Activated naive CD8-positive, alpha-beta T cell treated with anti-CD3 and anti-CD28 coated beads for 36 hours (primary cell): Measurements from ENCODE around the gene PXYLP1. TPM values are rescaled to one million over a fixed set of nuclear protein-coding genes. Genes with fewer than 3 reads are reported as not detected.

Source experiments
- DNase-seq: peaks from one replicate; pipeline ENCODE4 v3.0.0; 2021
- H3K27ac Mint-ChIP-seq: one replicate; pipeline ENCODE4 v1.8.0; 2022; ENCODE audit warnings: mild to moderate bottlenecking, moderate library complexity, mixed read lengths
- H3K27me3 Mint-ChIP-seq: one replicate; pipeline ENCODE4 v1.8.0; 2022; ENCODE audit warnings: mild to moderate bottlenecking, mixed read lengths
- H3K36me3 Mint-ChIP-seq: one replicate; pipeline ENCODE4 v1.8.0; 2021; ENCODE audit warnings: mild to moderate bottlenecking, mixed read lengths
- H3K4me1 Mint-ChIP-seq: one replicate; pipeline ENCODE4 v1.8.0; 2021; ENCODE audit warnings: mixed read lengths
- H3K4me3 Mint-ChIP-seq: one replicate; pipeline ENCODE4 v1.8.0; 2022; ENCODE audit warnings: mild to moderate bottlenecking, moderate library complexity, mixed read lengths
- H3K9me3 Mint-ChIP-seq: one replicate; pipeline ENCODE4 v1.8.0; 2022; ENCODE audit warnings: mixed read lengths
- total RNA-seq, 2 experiments: library from RNA; stranded (reverse); gene quantifications; one replicate each; pipeline ENCODE4 v1.2.3, GENCODE V29; 2021

Gene PXYLP1
- total RNA-seq, 2 experiments from 2014 or later, result 9.9 to 10.5 TPM

DNA sequence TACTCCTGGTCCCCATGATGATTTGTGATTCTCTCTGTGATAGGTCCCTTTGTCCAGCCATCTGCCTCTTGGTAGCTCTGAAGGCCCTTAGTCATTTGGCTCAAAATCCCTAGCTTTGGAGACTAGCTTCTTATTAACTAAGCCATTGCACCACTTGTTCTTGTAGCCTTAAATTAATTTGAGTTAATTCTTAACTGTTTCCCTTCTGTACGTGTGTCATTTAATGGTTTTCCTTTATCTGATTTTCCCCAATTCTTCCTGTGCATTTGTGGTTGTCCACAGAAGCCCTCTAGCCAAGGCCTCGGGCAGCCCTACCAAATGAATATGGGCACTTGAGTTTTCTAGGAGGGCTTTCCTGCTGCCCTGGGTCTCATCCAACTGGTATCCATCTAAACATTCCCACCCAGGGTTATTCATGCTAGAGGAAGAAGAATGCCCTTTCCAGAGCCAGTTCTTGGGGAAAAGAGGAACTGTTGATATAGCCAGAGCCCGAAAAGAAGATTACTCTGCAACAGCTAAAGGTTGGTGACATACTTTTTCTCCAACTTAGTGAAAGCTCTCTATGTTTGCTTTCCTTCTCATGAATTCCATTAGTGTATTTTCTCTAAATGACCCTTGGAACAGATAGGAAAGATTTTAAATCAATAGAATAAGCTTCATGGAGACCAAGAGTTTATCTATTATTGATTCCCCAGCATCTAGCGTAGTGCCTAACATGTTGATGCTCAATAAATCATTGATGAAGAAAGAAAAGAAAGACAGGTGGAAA lies 92.5 kb downstream of the PXYLP1 start:
- Mint-ChIP-seq H3K27ac (no peak overlapping the region), H3K4me1 (peaks cover 29% of the 10 kb centered on the region), H3K36me3 (peaks cover 13% of the 10 kb centered on the region), H3K27me3 (no peaks in the 10 kb centered on the region), H3K9me3 (peaks cover 12% of the 10 kb centered on the region), H3K4me3 (no peak overlapping the region)
- DNase-seq, result no peak

DNA sequence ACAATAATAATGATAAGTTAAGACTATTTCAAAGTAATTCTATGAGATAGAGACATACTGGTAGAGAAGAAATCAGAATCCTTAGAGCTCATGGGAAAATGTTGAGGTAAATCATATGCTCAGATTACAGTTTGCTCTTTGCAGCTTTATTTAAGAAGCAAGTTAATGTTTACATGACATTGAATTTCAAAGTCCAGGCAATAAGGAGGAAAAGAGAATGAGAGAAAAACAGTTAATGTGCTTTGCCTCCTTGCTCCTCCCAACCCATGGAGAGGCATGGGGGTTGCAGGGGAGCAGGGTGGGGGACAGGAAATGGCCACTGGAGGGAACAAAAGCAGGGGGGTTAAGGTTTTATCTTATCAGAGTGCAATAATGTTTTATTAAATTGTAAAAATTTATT lies 94.5 kb downstream of the PXYLP1 start:
- Mint-ChIP-seq H3K27ac (no peak overlapping the region), H3K27me3 (no peaks in the 10 kb centered on the region), H3K4me1 (peaks cover 19% of the 10 kb centered on the region), H3K36me3 (no peaks in the 10 kb centered on the region), H3K4me3 (no peak overlapping the region), H3K9me3 (peaks cover 2% of the 10 kb centered on the region)
- DNase-seq, result no peak

DNA sequence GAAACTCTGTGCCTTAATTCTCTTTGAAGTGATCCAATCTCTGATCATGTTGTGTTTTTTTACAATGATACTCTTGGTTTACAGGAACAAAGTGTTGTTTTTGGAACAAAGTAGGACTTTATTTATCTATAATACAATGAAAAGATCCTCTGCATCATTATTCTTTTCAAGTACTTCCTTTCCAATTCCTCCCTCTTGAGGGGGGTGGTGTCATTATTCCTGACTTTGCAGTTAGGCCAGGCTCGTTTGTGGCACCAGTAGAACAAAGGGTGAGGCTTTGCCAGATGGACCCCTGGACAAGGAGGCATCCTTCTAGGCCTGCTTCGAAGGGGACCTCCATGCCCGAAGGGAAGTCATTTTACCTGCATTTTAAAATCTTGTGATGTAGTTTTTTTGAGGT lies 95.0 kb downstream of the PXYLP1 start:
- DNase-seq, result no peak
- Mint-ChIP-seq H3K4me1 (peaks cover 16% of the 10 kb centered on the region), H3K27ac (no peak overlapping the region), H3K4me3 (no peak overlapping the region), H3K27me3 (no peaks in the 10 kb centered on the region), H3K36me3 (no peaks in the 10 kb centered on the region), H3K9me3 (no peaks in the 10 kb centered on the region)

DNA sequence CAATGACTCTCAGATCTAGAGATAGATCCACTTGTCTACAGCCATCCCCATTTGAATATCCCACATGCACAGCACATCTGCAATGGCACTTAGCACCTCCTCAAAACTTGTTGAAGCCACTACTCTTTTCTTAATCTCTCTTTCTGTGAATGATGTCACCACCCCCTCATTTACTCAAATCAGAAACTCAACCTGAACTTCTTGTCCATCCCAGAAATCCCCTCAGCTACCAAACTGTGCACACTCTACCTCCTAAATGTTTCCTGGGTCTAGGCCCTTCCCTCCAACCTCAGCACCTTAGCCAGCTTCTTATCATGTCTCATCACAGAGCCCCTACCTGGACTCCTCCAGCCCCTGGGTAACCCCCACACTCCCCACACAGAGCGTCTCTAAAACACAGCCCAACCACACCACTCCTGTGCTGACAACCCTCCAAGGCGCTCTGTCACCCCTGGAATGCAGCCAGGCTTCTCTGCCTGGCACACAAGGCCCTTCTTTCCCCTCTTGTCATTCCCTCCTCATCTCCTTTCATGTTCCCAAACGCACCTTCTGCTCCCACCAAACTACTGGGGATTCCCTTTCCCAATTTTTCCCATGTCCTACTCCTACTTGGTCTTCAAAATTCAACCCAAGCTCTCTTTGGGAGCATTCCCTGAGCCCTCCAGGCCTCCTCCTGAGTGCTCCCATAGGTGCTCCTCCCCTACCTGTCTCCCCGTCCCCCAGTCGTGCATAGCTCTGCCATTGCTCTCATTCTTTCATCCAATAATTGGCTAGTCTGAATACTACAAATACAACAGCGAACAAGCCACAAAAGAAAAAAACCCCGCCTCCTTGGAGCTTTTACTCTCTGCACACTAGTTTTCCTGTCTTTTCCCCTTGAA lies 96.9 kb downstream of the PXYLP1 start:
- DNase-seq, result no peak

DNA sequence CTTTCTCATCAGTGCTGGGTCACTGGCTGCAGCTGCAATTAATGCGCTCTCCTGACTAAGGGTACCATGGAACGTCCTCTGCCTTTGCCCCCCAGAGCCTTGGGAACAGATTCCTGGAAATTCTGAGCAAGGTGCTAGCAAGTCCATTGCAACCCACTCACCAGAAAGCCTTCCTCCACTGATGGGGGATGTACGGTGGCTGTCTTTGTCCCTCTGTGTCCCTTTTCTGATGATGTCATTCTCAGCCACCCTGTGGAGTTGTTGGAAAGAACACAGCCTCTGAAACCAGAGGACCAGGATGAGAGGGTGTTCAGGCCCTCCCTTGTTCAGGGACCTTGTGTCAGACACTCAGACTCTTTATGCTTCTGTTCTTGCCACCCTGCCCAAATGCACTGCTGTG lies 98.6 kb downstream of the PXYLP1 start:
- H3K27ac Mint-ChIP-seq, result no peak overlapping the region
- H3K36me3 Mint-ChIP-seq, result no peaks in the 10 kb centered on the region
- H3K27me3 Mint-ChIP-seq, result peaks cover 5% of the 10 kb centered on the region
- H3K9me3 Mint-ChIP-seq, result no peaks in the 10 kb centered on the region
- no peak overlapping the region for H3K4me3 Mint-ChIP-seq
- no peak for DNase-seq
- H3K4me1 Mint-ChIP-seq, result peaks cover 13% of the 10 kb centered on the region

More for the DNA sequence above, 96.9 kb downstream of the PXYLP1 start:
- Mint-ChIP-seq H3K9me3 (no peaks in the 10 kb centered on the region), H3K4me1 (peaks cover 13% of the 10 kb centered on the region), H3K27ac (peak overlapping the region; percentile 9), H3K36me3 (no peaks in the 10 kb centered on the region), H3K27me3 (no peaks in the 10 kb centered on the region), H3K4me3 (no peak overlapping the region)

DNA sequence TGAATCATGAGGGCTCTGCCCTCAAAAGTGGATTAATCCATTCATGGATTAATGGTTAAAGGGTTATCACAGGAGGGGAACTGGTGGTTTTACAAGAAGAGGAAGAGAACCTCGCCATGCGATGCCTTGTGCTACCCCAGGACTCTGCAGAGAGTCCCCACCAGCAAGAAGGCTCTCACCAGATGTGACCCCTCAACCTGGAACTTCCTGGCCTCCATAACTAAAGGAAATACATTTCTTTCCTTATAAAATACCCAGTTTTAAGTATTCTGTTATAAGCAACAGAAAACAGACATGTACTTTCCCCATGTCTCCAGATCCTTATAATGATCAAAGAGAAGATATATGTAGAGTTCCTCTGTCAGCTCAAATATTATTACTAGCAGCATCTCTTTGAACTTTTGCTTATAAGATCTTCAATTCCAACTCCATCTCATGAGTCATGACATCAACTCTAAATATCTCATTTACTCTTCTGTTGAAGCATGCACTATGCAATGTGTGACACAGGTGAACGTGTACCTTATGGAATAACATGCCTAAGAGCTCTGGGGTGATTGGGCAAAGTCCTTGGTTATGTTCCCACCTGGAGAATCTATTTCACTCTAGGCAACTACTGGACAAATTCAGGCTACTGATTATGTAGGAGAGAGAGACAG lies 99.2 kb downstream of the PXYLP1 start:
- Mint-ChIP-seq H3K4me3 (no peak overlapping the region), H3K4me1 (peaks cover 13% of the 10 kb centered on the region), H3K9me3 (no peaks in the 10 kb centered on the region), H3K27me3 (peaks cover 5% of the 10 kb centered on the region), H3K27ac (no peak overlapping the region), H3K36me3 (no peaks in the 10 kb centered on the region)
- DNase-seq, result no peak

DNA sequence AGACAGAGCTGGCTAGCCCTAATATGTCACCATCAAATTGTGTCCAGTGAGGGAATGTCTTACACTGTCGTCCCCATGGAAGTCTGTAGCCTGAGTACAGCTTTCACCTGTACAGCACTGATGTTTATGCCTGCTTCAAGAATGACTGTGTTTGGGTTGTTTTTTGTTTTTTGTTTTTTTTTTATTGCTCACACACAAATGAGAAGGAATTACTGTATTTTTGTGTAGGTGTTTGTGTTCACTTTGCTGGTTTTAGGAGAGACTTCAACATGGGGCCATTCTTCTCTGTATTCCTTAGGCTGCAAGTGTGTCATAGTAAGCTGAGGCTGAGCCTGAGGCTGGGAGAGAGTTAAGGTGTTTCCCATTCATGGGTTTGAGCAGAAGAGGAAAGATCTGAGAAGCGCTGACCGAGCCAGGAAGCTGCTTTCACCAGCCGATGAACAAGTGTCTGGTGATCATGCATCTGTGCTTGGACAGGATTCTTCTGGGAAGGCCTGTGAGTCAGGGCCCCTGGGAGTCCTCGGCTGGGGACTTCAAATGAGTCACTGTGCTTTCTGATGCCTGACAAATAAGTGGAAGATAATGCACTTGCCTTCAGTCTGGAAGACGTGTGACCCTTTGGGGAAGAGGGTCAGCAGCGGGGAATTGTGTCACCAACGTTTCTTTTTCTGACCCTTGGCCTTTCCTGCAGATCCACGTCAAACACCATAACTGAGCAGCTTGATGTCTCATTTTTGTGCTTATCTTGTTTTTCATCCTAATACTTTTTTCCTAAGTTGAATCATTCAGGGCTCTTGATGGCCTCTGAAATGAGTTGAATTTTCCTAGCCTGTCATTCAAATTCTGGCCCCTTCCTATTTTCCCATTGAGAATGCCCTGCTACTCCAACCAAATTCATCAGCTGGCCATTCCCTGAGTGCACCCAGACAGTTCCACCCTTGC lies 100.0 kb downstream of the PXYLP1 start:
- Mint-ChIP-seq H3K4me3 (no peak overlapping the region), H3K9me3 (no peaks in the 10 kb centered on the region), H3K36me3 (no peaks in the 10 kb centered on the region), H3K4me1 (peaks cover 8% of the 10 kb centered on the region), H3K27me3 (peaks cover 5% of the 10 kb centered on the region), H3K27ac (no peak overlapping the region)
- DNase-seq, result no peak

DNA sequence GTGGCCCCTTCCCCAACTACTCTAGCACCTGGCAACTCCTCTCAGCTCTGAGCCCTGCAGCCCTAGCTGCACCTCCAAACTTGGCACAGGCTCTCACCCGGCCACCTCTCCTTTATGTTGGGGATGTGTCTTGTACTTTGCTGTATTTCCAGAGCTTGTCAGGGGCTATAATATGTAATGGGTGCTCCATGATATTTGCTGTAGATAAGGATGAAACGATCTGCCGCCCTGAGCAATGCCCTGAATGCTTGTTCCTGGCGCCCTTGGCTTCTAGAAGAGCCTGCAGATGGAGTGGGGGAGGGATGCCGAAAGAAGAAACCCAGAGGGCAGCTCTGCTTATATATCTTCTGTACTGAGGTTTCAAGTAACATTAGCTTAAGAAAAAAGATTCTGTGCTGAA lies 100.8 kb downstream of the PXYLP1 start:
- Mint-ChIP-seq H3K4me1 (peaks cover 6% of the 10 kb centered on the region), H3K36me3 (no peaks in the 10 kb centered on the region), H3K4me3 (no peak overlapping the region), H3K27me3 (peaks cover 5% of the 10 kb centered on the region), H3K9me3 (no peaks in the 10 kb centered on the region), H3K27ac (no peak overlapping the region)
- DNase-seq, result no peak

DNA sequence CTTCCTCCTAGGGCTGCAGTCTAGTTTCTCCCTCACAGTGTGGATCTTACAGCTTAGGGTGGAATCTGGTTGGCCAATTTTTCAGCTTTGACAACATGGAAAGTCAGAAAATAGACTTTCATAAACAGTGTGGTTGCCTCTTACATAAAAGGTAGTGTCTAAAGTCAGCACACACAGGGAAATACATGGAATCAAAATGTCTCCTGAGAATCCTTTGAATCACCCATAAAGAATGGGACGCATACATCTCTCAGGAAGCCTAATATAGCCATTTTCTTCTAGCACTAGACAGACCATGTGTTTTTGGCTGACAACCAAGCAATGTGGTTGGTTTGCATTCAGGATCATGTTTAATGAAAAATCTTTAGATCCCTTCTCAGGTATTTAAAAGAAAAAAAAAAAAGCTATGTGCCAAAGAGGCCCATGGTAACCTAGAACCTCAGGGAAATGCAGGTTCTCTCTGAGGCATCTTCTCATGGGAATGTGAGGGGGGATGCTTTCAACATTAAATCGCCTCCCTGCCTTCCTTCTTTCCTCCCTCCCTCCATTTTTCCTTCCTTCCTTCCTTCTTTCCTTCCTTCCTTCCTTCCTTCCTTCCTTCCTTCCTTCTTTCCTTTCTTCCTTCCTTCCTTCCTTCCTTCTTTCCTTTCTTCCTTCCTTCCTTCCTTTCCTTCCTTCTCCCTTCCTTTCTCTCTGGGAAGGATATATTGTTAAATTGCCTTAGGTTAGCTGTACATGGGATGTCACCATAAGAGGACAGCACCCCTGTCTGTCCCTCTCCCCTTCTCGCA lies 102.4 kb downstream of the PXYLP1 start:
- DNase-seq, result no peak
- no peaks in the 10 kb centered on the region for H3K9me3 Mint-ChIP-seq
- H3K27ac Mint-ChIP-seq, result no peak overlapping the region
- H3K27me3 Mint-ChIP-seq, result peaks cover 5% of the 10 kb centered on the region
- H3K36me3 Mint-ChIP-seq, result no peaks in the 10 kb centered on the region
- H3K4me3 Mint-ChIP-seq, result no peak overlapping the region
- no peaks in the 10 kb centered on the region for H3K4me1 Mint-ChIP-seq

DNA sequence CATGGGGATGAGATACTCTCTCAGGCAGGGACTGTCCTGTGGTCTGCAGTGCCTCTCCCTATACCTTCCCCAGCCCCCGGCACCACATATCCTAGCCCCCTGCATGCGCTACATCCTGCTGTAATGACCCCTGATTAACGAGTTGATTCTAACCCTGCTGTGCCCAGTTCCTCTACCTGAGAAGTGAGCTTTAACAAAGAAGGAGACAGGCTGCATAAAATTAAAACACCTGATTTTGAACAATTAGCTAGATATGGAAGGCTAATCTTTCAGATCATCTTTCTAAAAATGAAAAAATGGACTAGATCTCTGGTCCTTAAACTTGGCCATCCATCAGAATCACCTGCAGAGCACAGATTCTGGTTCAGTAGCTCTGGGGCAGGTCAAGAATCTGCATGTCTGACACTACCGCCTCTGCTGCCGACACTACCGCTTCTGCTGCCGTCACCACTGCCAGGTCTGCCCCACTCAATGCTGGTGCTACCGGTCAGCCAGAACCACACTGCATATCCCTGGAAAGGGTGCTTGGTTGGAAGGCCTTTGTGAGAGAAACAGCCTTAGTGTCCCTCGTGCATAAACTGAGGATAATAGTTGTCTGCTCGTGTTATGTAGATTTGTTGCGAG lies 103.1 kb downstream of the PXYLP1 start:
- no peaks in the 10 kb centered on the region for H3K36me3 Mint-ChIP-seq
- H3K4me1 Mint-ChIP-seq, result no peaks in the 10 kb centered on the region
- H3K9me3 Mint-ChIP-seq, result no peaks in the 10 kb centered on the region
- no peak overlapping the region for H3K27ac Mint-ChIP-seq
- H3K27me3 Mint-ChIP-seq, result peaks cover 5% of the 10 kb centered on the region
- DNase-seq, result no peak
- no peak overlapping the region for H3K4me3 Mint-ChIP-seq

DNA sequence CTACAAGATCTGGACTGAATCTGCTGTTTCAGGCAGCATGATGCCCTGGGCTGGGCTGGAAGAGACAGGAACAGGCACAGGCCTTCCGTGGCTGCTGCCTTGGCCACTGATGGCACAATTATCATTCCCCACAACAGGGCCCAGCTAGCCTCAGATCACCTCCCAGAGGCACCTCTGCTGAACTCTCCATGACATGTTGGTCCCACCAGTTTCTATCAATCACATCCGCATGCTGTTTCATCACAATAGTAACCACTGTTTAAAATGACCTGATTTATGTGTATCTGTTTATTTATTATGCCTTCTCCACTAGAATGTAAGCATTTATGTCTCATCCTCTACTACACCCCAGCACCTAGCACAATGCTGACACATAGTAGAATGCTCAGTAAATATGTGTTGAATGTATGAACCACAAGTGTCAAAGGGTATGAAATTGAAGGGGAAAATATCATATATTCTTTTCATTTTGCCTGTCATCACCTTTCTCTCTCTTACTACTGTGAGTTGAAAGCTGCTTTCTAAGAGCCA lies 104.0 kb downstream of the PXYLP1 start:
- H3K4me1 Mint-ChIP-seq, result no peaks in the 10 kb centered on the region
- DNase-seq, result no peak
- no peaks in the 10 kb centered on the region for H3K9me3 Mint-ChIP-seq
- no peaks in the 10 kb centered on the region for H3K36me3 Mint-ChIP-seq
- H3K4me3 Mint-ChIP-seq, result no peak overlapping the region
- no peak overlapping the region for H3K27ac Mint-ChIP-seq
- H3K27me3 Mint-ChIP-seq, result peaks cover 5% of the 10 kb centered on the region

DNA sequence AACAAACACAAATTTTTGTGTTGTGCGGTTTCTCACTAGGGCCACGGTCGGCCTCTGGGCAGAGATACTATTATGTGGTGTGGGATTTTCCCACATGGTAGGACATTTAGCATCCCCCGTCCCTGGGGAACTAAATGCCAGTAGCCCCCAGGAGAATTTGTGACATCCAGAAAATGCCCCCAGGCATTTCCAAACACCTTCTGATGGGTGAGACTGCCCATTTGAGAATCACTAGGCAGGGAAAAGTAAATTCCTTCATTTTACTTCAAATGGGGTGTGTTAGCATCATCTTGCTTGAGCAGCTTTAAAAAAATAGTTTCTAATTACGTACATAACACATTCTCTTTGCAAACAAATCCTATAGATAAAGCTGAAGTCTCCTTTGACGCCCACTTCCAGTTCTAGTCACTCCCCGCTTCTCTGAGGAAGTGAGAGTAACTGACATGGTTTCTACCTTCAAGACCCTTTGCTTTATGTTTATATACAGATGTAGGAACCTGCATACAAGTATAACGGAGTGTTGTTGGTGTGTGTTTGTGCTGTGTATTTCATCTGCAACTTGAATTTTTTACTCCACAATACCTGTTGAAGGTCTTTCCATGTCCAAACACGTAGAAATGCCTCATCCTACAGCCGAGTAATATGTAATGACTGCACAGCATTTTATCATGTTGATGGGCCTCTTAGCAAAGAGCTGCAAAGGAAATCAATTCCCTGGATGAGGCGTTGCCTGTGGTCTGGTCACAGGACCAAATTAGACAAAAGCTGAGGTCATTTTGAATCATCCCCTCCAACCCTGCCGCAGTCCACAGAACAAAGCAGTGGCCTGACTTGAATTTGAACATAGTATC lies 105.3 kb downstream of the PXYLP1 start:
- Mint-ChIP-seq H3K9me3 (peaks cover 2% of the 10 kb centered on the region), H3K27ac (no peak overlapping the region), H3K36me3 (no peaks in the 10 kb centered on the region), H3K27me3 (peaks cover 5% of the 10 kb centered on the region), H3K4me1 (no peaks in the 10 kb centered on the region), H3K4me3 (no peak overlapping the region)
- no peak for DNase-seq

DNA sequence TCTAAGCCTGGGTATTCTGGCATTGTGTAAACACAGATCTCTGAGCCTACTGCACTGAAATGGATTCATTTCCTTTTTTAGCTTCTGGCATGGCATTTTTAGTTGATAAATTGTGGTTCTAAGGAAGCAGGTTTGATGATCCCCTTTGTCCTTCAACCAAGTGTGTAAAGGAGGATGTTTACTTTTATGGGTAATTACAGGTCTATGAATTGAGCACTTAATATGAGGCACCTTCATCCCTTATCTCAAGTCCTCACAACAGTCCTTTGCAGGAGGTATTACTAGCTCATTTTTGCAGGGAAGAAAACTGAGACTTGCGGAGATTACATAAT lies 105.9 kb downstream of the PXYLP1 start:
- peaks cover 2% of the 10 kb centered on the region for H3K9me3 Mint-ChIP-seq

More for the DNA sequence above, 105.9 kb downstream of the PXYLP1 start:
- Mint-ChIP-seq H3K4me3 (no peak overlapping the region), H3K36me3 (no peaks in the 10 kb centered on the region), H3K27ac (no peak overlapping the region), H3K27me3 (peaks cover 5% of the 10 kb centered on the region), H3K4me1 (no peaks in the 10 kb centered on the region)
- no peak for DNase-seq
